Esophagus squamous epithelium (tissue), 4 donors: ENCODE data around the gene ERCC2.

Experiments
- POLR2A ChIP-seq, 4 donors: fragments of 450-650 bp; IDR thresholded peaks; one replicate each; pipeline ENCODE4 v1.6.1; 2017; ENCODE audit warnings: antibody characterized with exemption in 4 of 4, mild to moderate bottlenecking in 4 of 4, moderate library complexity in 3 of 4
- TF ChIP-seq, protein P1 (sequence below), 6 experiments: fragments of 450-650 bp in 4 of 6; fragments of 200-600 bp in 2 of 6; sonication (generic) in 2 of 6; IDR thresholded peaks; one replicate each; pipeline ENCODE4 v1.5.1; 2016 to 2019; ENCODE audit warnings: antibody characterized with exemption in 6 of 6, mild to moderate bottlenecking in 4 of 6, moderate library complexity in 4 of 6

DNA sequence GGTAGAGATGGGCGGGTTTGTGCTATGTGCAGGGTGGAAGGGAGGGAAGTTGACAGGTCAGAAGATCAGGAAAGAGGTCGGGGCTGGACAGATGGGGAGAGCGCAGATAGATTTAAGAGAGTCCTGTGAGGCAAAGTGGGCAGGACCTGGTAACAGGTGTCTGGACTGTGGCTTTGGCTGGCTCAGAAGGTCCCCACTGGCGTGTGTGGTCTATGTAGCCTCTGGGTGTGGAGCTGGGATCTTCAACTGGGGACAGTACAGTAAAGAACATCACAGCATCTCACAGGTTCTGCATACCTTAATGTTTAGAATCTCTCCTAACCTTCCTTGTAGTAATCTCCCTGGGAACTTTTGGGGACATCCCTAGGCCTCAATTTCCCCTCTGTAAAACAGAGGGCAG is 65.4 kb downstream of the ERCC2 start:
- TF ChIP-seq, protein P1, sequence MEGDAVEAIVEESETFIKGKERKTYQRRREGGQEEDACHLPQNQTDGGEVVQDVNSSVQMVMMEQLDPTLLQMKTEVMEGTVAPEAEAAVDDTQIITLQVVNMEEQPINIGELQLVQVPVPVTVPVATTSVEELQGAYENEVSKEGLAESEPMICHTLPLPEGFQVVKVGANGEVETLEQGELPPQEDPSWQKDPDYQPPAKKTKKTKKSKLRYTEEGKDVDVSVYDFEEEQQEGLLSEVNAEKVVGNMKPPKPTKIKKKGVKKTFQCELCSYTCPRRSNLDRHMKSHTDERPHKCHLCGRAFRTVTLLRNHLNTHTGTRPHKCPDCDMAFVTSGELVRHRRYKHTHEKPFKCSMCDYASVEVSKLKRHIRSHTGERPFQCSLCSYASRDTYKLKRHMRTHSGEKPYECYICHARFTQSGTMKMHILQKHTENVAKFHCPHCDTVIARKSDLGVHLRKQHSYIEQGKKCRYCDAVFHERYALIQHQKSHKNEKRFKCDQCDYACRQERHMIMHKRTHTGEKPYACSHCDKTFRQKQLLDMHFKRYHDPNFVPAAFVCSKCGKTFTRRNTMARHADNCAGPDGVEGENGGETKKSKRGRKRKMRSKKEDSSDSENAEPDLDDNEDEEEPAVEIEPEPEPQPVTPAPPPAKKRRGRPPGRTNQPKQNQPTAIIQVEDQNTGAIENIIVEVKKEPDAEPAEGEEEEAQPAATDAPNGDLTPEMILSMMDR (IDR thresholded peaks at IDR 0.05): no peak
- no peak for TF ChIP-seq POLR2A (IDR thresholded peaks at IDR 0.05)
